ENCODE data around the gene PRR33. TPM values are rescaled to one million over a fixed set of nuclear protein-coding genes. Genes with fewer than 3 reads are reported as not detected.

The PRR33 gene
- total and polyA plus RNA-seq, 10 of the 15 experiments (the other 5 are each of a cell fraction or from before 2014, with no cell fraction given): 0.02 to 1.0 (median 0.38) TPM; not detected in 6

DNA sequence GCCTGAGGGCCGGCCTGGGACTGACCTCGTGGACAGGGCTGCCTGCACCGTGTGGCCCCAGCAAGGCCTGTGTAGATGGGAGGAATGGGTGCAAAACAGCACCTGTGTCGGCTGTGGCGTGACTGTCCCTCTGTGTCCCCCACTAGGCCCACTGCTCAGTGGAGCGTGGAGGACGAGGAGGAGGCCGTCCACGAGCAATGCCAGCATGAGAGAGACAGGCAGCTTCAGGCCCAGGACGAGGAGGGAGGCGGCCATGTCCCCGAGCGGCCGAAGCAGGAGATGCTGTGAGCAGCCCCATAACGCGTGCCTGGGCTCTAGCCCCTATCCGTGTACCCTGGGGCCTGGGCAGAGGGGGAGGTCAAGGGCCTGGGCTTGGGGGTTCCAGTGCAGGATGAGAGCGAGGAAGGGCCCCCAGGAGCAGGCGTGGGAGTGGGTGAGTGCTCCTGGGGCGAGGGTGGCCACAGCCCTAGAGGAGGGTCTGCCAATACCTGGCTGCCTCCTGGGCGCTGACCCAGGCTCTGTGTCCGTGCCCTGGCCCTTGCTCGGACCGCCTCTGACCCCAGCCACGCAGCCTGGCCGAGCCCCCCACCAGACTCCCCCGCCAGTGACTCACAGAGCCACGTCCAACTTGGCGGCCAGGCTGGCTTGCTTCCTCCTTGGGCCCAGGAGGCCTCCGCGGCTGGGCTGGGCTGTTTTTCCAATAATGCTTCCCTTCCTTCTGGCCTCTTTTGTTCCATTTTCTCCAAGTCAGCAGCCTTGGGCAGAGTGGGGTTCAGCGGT, 11.6 kb downstream of the PRR33 start:
- RAD21 ChIA-PET (ENCODE audit: unreplicated experiment): no interaction called here
- H4K20me1 ChIP-seq (ENCODE audit: control insufficient read depth, insufficient read depth): peaks cover 5% of the 10 kb centered on the region; the same call in 1 of the 2 replicates
- H2AFZ ChIP-seq (ENCODE audit: control insufficient read depth, low read depth, low read length): no peak overlapping the region
- H3K27me3 ChIP-seq (replicated peaks in 1 of 2; ENCODE audit: control insufficient read depth in 2 of 2, insufficient read depth in 2 of 2, low read length in 1 of 2): no peaks in the 10 kb centered on the region
- FAIRE-seq (no peak), ATAC-seq (no peak), DNase-seq (ENCODE audit: low read depth, low spot score) (no peak)
- BruUV-seq (replicated peaks): no TSS peak
- SMC1A ChIA-PET (ENCODE audit: uncharacterized antibody, unreplicated experiment): no interaction called here
- no peaks in the 10 kb centered on the region for H3K9me3 ChIP-seq (replicated peaks; ENCODE audit: control insufficient read depth, insufficient read depth, low read length)
- in situ Hi-C loops (cut with MboI): loop anchor here (5.0 kb wide), 1 partner anchor 37 kb away; the partner anchor contains the start of gene TNNT3
- no peaks in the 10 kb centered on the region; the same call in none of the 2 replicates for H3K79me2 ChIP-seq (ENCODE audit: control insufficient read depth, insufficient read depth, low read length)
- H3K4me1 ChIP-seq (ENCODE audit: control insufficient read depth, insufficient read depth, low read length): no peaks in the 10 kb centered on the region; the same call in 1 of the 2 replicates
- H3K27ac ChIP-seq (ENCODE audit: control insufficient read depth, insufficient read depth): no peak overlapping the region
- CTCF ChIA-PET: no interaction called here
- POLR2A ChIA-PET: no interaction called here
- no peak overlapping the region for H3K9ac ChIP-seq (ENCODE audit: control insufficient read depth, insufficient read depth, low read length)
- no peak overlapping the region for H3K4me2 ChIP-seq (ENCODE audit: control insufficient read depth, insufficient read depth)
- 79% methylated on average over 32 of the region's 32 CpGs for WGBS (ENCODE audit: insufficient coverage, insufficient replicate concordance, low lambda C conversion rate, missing lambda C conversion rate)
- H3K36me3 ChIP-seq (ENCODE audit: control insufficient read depth in 2 of 2, insufficient read depth in 2 of 2, low read length in 1 of 2): peaks cover 16 to 38% of the 10 kb centered on the region in 2 experiments
- intact Hi-C loops (cut with micrococcal nuclease; ENCODE audit: unreplicated experiment): no loop called here
- TF ChIP-seq RCOR1 (conservative IDR thresholded peaks at IDR 0.05; ENCODE audit: low read depth, low read length): no peak
- TF ChIP-seq, protein P1, sequence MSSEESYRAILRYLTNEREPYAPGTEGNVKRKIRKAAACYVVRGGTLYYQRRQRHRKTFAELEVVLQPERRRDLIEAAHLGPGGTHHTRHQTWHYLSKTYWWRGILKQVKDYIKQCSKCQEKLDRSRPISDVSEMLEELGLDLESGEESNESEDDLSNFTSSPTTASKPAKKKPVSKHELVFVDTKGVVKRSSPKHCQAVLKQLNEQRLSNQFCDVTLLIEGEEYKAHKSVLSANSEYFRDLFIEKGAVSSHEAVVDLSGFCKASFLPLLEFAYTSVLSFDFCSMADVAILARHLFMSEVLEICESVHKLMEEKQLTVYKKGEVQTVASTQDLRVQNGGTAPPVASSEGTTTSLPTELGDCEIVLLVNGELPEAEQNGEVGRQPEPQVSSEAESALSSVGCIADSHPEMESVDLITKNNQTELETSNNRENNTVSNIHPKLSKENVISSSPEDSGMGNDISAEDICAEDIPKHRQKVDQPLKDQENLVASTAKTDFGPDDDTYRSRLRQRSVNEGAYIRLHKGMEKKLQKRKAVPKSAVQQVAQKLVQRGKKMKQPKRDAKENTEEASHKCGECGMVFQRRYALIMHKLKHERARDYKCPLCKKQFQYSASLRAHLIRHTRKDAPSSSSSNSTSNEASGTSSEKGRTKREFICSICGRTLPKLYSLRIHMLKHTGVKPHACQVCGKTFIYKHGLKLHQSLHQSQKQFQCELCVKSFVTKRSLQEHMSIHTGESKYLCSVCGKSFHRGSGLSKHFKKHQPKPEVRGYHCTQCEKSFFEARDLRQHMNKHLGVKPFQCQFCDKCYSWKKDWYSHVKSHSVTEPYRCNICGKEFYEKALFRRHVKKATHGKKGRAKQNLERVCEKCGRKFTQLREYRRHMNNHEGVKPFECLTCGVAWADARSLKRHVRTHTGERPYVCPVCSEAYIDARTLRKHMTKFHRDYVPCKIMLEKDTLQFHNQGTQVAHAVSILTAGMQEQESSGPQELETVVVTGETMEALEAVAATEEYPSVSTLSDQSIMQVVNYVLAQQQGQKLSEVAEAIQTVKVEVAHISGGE (CRISPR knock-in tag; IDR thresholded peaks at IDR 0.05): no peak
- no peak for TF ChIP-seq POLR2AphosphoS5 (IDR thresholded peaks at IDR 0.05; ENCODE audit: low read length)
- no peak for TF ChIP-seq TAF1 (IDR thresholded peaks at IDR 0.05; ENCODE audit: borderline replicate concordance, low read depth, low read length)
- no peak for TF ChIP-seq IKZF1 (conservative IDR thresholded peaks at IDR 0.05)
- no peak for TF ChIP-seq CHD4 (IDR thresholded peaks at IDR 0.05)
- TF ChIP-seq, protein P2, sequence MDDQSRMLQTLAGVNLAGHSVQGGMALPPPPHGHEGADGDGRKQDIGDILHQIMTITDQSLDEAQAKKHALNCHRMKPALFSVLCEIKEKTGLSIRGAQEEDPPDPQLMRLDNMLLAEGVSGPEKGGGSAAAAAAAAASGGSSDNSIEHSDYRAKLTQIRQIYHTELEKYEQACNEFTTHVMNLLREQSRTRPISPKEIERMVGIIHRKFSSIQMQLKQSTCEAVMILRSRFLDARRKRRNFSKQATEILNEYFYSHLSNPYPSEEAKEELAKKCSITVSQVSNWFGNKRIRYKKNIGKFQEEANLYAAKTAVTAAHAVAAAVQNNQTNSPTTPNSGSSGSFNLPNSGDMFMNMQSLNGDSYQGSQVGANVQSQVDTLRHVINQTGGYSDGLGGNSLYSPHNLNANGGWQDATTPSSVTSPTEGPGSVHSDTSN (IDR thresholded peaks at IDR 0.05; ENCODE audit: insufficient replicate concordance, low read depth, low read length): no peak
- no peak for TF ChIP-seq ZSCAN29 (IDR thresholded peaks at IDR 0.05)
- TF ChIP-seq NRF1 (conservative IDR thresholded peaks at IDR 0.05; ENCODE audit: low read depth, low read length): no peak
- no peak for TF ChIP-seq FOS (IDR thresholded peaks at IDR 0.05; ENCODE audit: borderline replicate concordance, extremely low read depth, insufficient read length)
- no peak for TF ChIP-seq RAD21 (IDR thresholded peaks at IDR 0.05; ENCODE audit: insufficient read depth, low read depth, low read length)
- no peak for TF ChIP-seq MAX (IDR thresholded peaks at IDR 0.05; ENCODE audit: low read depth, low read length)
- TF ChIP-seq POU2F2 (IDR thresholded peaks at IDR 0.05; ENCODE audit: borderline replicate concordance, low read depth, low read length): no peak
- TF ChIP-seq GATAD2B (conservative IDR thresholded peaks at IDR 0.05; ENCODE audit: low read depth): no peak
- TF ChIP-seq E2F4 (IDR thresholded peaks at IDR 0.05; ENCODE audit: low read depth, low read length): no peak
- no peak overlapping the region for H3K4me3 ChIP-seq
